K562 (cell line): ENCODE measurements around the gene MS4A8.

Experiments
- CC2D1A ChIP-seq: fragments of 450-650 bp; IDR thresholded peaks from 2 replicates; pipeline ENCODE4 v1.6.1; 2017; ENCODE audit warnings: mild to moderate bottlenecking
- ETV5 ChIP-seq: sonication (generic); formaldehyde crosslinking; IDR thresholded peaks from 2 replicates; pipeline ENCODE4 v1.4.0; 2020; ENCODE audit warnings: low read depth, mild to moderate bottlenecking, missing genetic modification reagents
- MEF2A ChIP-seq: IDR thresholded peaks from 2 replicates; pipeline ENCODE4 v1.6.1; 2011; ENCODE audit warnings: low read depth, mild to moderate bottlenecking, low read length, moderate library complexity; ENCODE audit not compliant: control insufficient read depth
- POLR2A ChIP-seq: fragments of 450-650 bp; conservative IDR thresholded peaks from 2 replicates; pipeline ENCODE4 v1.6.1; 2016
- POLR3G ChIP-seq: IDR thresholded peaks from 2 replicates; pipeline ENCODE4 v1.6.1; 2011; ENCODE audit not compliant: insufficient read length, insufficient replicate concordance; ENCODE audit errors: extremely low read depth
- RBM22 ChIP-seq: fragments of 200-400 bp; formaldehyde crosslinking; IDR thresholded peaks from 2 replicates; pipeline ENCODE4 v1.6.1; 2018; ENCODE audit warnings: low read length, low read depth; ENCODE audit not compliant: poor library complexity, severe bottlenecking
- TAF1 ChIP-seq: IDR thresholded peaks from 2 replicates; pipeline ENCODE4 v1.6.1; 2011; ENCODE audit warnings: mild to moderate bottlenecking, low read length, moderate library complexity; ENCODE audit not compliant: insufficient read depth, control insufficient read depth, severe bottlenecking; ENCODE audit errors: extremely low read depth
- ZNF23 ChIP-seq: fragments of 250-450 bp; sonication (Bioruptor Pico); IDR thresholded peaks from 2 replicates; pipeline ENCODE4 v1.4.0; 2020; ENCODE audit warnings: mild to moderate bottlenecking
- TF ChIP-seq, protein P1 (sequence below), 3 experiments: IDR thresholded peaks in 2 of 3; conservative IDR thresholded peaks in 1 of 3; 2 replicates each; pipeline ENCODE4 v1.5.1; 2011 to 2012; ENCODE audit warnings: low read length in 3 of 3, mild to moderate bottlenecking in 3 of 3, control low read depth in 2 of 3, improper control_type of control experiment in 1 of 3, inconsistent platforms in 1 of 3, low read depth in 1 of 3, mixed read lengths in 1 of 3, moderate library complexity in 1 of 3; ENCODE audit not compliant: insufficient read depth in 2 of 3
- TF ChIP-seq, protein P2 (sequence below): sonication (generic); formaldehyde crosslinking; IDR thresholded peaks from 2 replicates; pipeline ENCODE4 v1.8.1; 2023; ENCODE audit warnings: mild to moderate bottlenecking, missing genetic modification reagents, moderate library complexity
- TF ChIP-seq, protein P3 (sequence below), 2 experiments: fragments of 450-650 bp; formaldehyde crosslinking in 1 of 2; IDR thresholded peaks; 2 replicates each; pipeline versions ENCODE4 v1.4.0 to v1.6.1; 2014 to 2020; ENCODE audit warnings: mild to moderate bottlenecking in 2 of 2, borderline replicate concordance in 1 of 2, low read depth in 1 of 2

GRCh38 chr11:60765355-60765754 lies 65.9 kb downstream of the MS4A8 start:
- TF ChIP-seq POLR2A (no peak), MEF2A (no peak), TAF1 (no peak), POLR3G (no peak), ZNF23 (CRISPR knock-in tag) (no peak), RBM22 (no peak), ETV5 (CRISPR knock-in tag) (no peak), CC2D1A (no peak)
- TF ChIP-seq, protein P1, sequence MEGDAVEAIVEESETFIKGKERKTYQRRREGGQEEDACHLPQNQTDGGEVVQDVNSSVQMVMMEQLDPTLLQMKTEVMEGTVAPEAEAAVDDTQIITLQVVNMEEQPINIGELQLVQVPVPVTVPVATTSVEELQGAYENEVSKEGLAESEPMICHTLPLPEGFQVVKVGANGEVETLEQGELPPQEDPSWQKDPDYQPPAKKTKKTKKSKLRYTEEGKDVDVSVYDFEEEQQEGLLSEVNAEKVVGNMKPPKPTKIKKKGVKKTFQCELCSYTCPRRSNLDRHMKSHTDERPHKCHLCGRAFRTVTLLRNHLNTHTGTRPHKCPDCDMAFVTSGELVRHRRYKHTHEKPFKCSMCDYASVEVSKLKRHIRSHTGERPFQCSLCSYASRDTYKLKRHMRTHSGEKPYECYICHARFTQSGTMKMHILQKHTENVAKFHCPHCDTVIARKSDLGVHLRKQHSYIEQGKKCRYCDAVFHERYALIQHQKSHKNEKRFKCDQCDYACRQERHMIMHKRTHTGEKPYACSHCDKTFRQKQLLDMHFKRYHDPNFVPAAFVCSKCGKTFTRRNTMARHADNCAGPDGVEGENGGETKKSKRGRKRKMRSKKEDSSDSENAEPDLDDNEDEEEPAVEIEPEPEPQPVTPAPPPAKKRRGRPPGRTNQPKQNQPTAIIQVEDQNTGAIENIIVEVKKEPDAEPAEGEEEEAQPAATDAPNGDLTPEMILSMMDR (IDR thresholded peaks at IDR 0.05 in 2 of 3, conservative IDR thresholded peaks at IDR 0.05 in 1 of 3; ENCODE audit: insufficient read depth in 2 of 3, low read depth in 1 of 3, low read length in 3 of 3), result no peak
- TF ChIP-seq, protein P2, sequence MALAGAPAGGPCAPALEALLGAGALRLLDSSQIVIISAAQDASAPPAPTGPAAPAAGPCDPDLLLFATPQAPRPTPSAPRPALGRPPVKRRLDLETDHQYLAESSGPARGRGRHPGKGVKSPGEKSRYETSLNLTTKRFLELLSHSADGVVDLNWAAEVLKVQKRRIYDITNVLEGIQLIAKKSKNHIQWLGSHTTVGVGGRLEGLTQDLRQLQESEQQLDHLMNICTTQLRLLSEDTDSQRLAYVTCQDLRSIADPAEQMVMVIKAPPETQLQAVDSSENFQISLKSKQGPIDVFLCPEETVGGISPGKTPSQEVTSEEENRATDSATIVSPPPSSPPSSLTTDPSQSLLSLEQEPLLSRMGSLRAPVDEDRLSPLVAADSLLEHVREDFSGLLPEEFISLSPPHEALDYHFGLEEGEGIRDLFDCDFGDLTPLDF, result no peak
- TF ChIP-seq, protein P3, sequence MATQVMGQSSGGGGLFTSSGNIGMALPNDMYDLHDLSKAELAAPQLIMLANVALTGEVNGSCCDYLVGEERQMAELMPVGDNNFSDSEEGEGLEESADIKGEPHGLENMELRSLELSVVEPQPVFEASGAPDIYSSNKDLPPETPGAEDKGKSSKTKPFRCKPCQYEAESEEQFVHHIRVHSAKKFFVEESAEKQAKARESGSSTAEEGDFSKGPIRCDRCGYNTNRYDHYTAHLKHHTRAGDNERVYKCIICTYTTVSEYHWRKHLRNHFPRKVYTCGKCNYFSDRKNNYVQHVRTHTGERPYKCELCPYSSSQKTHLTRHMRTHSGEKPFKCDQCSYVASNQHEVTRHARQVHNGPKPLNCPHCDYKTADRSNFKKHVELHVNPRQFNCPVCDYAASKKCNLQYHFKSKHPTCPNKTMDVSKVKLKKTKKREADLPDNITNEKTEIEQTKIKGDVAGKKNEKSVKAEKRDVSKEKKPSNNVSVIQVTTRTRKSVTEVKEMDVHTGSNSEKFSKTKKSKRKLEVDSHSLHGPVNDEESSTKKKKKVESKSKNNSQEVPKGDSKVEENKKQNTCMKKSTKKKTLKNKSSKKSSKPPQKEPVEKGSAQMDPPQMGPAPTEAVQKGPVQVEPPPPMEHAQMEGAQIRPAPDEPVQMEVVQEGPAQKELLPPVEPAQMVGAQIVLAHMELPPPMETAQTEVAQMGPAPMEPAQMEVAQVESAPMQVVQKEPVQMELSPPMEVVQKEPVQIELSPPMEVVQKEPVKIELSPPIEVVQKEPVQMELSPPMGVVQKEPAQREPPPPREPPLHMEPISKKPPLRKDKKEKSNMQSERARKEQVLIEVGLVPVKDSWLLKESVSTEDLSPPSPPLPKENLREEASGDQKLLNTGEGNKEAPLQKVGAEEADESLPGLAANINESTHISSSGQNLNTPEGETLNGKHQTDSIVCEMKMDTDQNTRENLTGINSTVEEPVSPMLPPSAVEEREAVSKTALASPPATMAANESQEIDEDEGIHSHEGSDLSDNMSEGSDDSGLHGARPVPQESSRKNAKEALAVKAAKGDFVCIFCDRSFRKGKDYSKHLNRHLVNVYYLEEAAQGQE (IDR thresholded peaks at IDR 0.05; ENCODE audit: borderline replicate concordance), result no peak
- TF ChIP-seq, protein P3 (CRISPR knock-in tag; IDR thresholded peaks at IDR 0.05; ENCODE audit: low read depth), result no peak
